GM12892 (cell line): Measurements from ENCODE around the gene MIOX.
"Not testable (repeated sequence)": the region's sequence is repeated elsewhere in the genome, so short reads cannot be mapped to it uniquely, and the experiment has no call there.

Experiments
- DNase-seq: peaks from one replicate; pipeline ENCODE4 v3.0.0; 2011; ENCODE audit not compliant: insufficient read length
- FAIRE-seq: peaks from 2 replicates; lab custom pipeline; 2011; peaks lifted over from hg19 to GRCh38; lab: Jason Lieb, UNC
- POLR2A ChIP-seq: IDR thresholded peaks from 2 replicates; pipeline ENCODE4 v1.6.1; 2011; ENCODE audit warnings: low read depth, low read length, control low read depth
- POLR2AphosphoS5 ChIP-seq: IDR thresholded peaks from 2 replicates; pipeline ENCODE4 v1.6.1; 2011; ENCODE audit warnings: low read depth, low read length, control low read depth
- TAF1 ChIP-seq: IDR thresholded peaks from 2 replicates; pipeline ENCODE4 v1.6.1; 2011; ENCODE audit warnings: low read depth, mild to moderate bottlenecking, control low read depth, low read length, borderline replicate concordance

MIOX gene

GRCh38 chr22:50530877-50531545 lies 44.4 kb downstream of the MIOX start:
- FAIRE-seq, result peak; percentile 97
- peak; percentile 75 for DNase-seq
- TF ChIP-seq POLR2A, result peak; percentile 77
- TF ChIP-seq POLR2AphosphoS5, result peak; percentile 89
- peak; percentile 74 for TF ChIP-seq TAF1

- TF ChIP-seq POLR2A, result peak; percentile 38; the same call in 1 of the 2 replicates
- TF ChIP-seq TAF1, result no peak; the same call in 1 of the 2 replicates
- peak; percentile 19 for TF ChIP-seq POLR2AphosphoS5
- FAIRE-seq (no peak), DNase-seq (peak; percentile 63)
These were observed 44.9 kb downstream of the MIOX start for GRCh38 chr22:50531546-50531961.

GRCh38 chr22:50531962-50532674 lies 45.5 kb downstream of the MIOX start:
- TF ChIP-seq POLR2A, result 0 out of 2 replicates have a peak, but pooled peaks have one; percentile 38
- no peak for TF ChIP-seq TAF1
- TF ChIP-seq POLR2AphosphoS5, result no peak
- FAIRE-seq (peak; percentile 87), DNase-seq (peak; percentile 23)

- no peak for TF ChIP-seq TAF1
- TF ChIP-seq POLR2AphosphoS5, result no peak
- no peak for TF ChIP-seq POLR2A
- FAIRE-seq (no peak), DNase-seq (no peak)
These were observed 46.5 kb downstream of the MIOX start for GRCh38 chr22:50532824-50533796.

GRCh38 chr22:50533856-50534711 lies 47.4 kb downstream of the MIOX start:
- peak; percentile 97 for FAIRE-seq
- DNase-seq, result not testable (repeated sequence)
- peak; percentile 32; the same call in 1 of the 2 replicates for TF ChIP-seq POLR2A

- peak; percentile 64 for FAIRE-seq
- no peak for TF ChIP-seq POLR2AphosphoS5
- no peak for TF ChIP-seq TAF1
- TF ChIP-seq POLR2A, result peak; percentile 30
- no peak for DNase-seq
These were observed 48.5 kb downstream of the MIOX start for GRCh38 chr22:50535113-50535512.

GRCh38 chr22:50536226-50536625 lies 49.6 kb downstream of the MIOX start:
- peak; percentile 74 for FAIRE-seq
- no peak for DNase-seq

GRCh38 chr22:50537765-50538164 lies 51.1 kb downstream of the MIOX start:
- TF ChIP-seq POLR2A (no peak), TAF1 (no peak), POLR2AphosphoS5 (no peak)
- DNase-seq (no peak), FAIRE-seq (peak; percentile 85)

More at GRCh38 chr22:50536226-50536625, 49.6 kb downstream of the MIOX start:
- no peak for TF ChIP-seq POLR2AphosphoS5
- TF ChIP-seq POLR2A, result no peak
- TF ChIP-seq TAF1, result no peak
